ENCODE results near the gene GLI1. TPM values are rescaled to one million over a fixed set of nuclear protein-coding genes. Genes with fewer than 3 reads are reported as not detected.
"Not testable (repeated sequence)": the region's sequence is repeated elsewhere in the genome, so short reads cannot be mapped to it uniquely, and the experiment has no call there.

Gene GLI1
- total and polyA plus RNA-seq, 5 donors, result 0.59 to 3.1 (median 2.2) TPM

- intact Hi-C loops (cut with DNase I), result no loop called here
- H3K9me3 ChIP-seq (ENCODE audit: control insufficient read depth, low read length), result no peaks in the 10 kb centered on the region
- no peaks in the 10 kb centered on the region for H3K27me3 ChIP-seq (ENCODE audit: control insufficient read depth, insufficient read depth)
- no peaks in the 10 kb centered on the region for H3K4me1 ChIP-seq (ENCODE audit: control insufficient read depth, insufficient read depth, low read length)
- no peak for ATAC-seq
- no peak overlapping the region for H3K27ac ChIP-seq (ENCODE audit: low read length)
- no peak overlapping the region for H3K4me3 ChIP-seq (ENCODE audit: low read length)
- DNase-seq, result no peak
- WGBS, result 94% methylated on average over 1 of the region's 1 CpG
Measured at GRCh38 chr12:57441846-57442427, 17.6 kb upstream of the GLI1 start.

DNA sequence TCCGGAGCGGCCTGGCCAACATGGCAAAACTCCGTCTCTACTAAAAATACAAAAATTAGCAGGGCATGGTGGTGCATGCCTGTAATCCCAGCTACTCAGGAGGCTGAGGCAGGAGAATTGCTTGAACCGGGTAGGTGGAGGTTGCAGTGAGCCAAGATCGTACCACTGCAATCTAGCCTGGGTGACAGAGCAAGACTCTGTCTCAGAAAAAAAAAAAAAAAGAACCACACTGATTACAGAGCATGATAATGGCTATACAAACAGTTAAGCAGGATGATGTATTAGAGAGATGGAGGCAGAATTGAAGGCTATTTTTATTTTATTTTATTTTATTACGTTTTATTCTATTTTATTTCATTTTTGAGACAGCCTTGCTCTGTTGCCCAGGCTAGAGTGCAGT lies 15.2 kb upstream of the GLI1 start:
- intact Hi-C loops (cut with DNase I); H3K9me3 ChIP-seq (ENCODE audit: control insufficient read depth, low read length); H3K27ac ChIP-seq (ENCODE audit: low read length); H3K27me3 ChIP-seq (ENCODE audit: control insufficient read depth, insufficient read depth); DNase-seq; H3K4me3 ChIP-seq (ENCODE audit: low read length); H3K4me1 ChIP-seq (ENCODE audit: control insufficient read depth, insufficient read depth, low read length); ATAC-seq: not testable (repeated sequence)
- WGBS, result 80% methylated on average over 6 of the region's 6 CpGs

DNA sequence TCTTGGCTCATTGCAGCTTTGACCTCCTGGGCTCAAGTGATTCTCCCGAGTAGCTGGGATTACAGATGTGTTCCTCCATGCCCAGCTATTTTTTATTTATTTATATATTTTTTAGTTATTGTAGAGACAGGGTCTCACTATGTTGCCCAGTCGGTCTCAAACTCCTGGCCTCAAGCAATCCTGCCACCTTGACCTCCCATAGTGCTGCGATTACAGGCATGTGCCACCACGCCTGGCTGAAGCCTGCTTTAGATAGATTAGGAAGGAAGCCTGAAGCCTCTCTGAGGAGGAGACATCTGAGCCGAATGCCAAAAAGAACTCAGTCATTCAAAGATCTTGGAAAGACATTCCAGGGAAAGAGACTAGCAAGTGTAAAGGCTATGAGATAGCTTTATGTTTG lies 14.8 kb upstream of the GLI1 start:
- no peak for DNase-seq
- Histone ChIP-seq H3K27me3 (ENCODE audit: control insufficient read depth, insufficient read depth) (no peaks in the 10 kb centered on the region), H3K4me1 (ENCODE audit: control insufficient read depth, insufficient read depth, low read length) (no peaks in the 10 kb centered on the region), H3K4me3 (ENCODE audit: low read length) (no peak overlapping the region), H3K27ac (ENCODE audit: low read length) (no peak overlapping the region), H3K9me3 (ENCODE audit: control insufficient read depth, low read length) (no peaks in the 10 kb centered on the region)
- no peak for ATAC-seq
- intact Hi-C loops (cut with DNase I), result no loop called here
- 63% methylated on average over 5 of the region's 5 CpGs for WGBS

DNA sequence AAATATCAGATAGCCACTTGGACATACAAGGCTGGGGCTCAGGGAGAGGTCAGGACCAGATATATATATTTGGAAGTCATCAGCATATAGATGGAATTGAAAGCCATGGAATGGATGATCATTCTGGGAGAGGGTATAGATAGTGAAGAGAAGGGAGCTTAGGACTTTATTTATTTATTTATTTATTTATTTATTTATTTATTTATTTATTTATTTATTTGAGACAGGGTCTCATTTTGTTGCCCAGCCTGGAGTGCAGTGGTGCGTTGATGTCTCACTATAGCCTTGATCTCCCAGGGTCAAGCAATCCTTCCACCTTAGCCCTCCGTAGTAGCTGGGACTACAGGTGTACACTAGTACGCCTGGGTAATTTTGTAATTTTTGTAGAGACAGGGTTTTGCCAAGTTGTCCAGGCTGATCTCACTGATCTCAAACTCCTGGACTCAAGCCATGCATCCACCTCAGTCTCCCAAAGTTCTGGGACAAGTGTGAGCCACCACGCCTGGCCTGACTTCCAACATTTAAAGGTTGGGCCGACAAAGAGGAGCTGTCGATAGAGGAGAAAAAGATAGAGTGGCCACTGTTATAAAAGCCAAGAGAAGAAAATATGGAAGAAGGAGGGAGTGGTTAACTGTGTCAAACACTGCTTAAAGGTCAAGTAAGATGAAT lies 13.2 kb upstream of the GLI1 start:
- no peak for ATAC-seq
- no peak overlapping the region for H3K4me3 ChIP-seq (ENCODE audit: low read length)
- no peaks in the 10 kb centered on the region for H3K9me3 ChIP-seq (ENCODE audit: control insufficient read depth, low read length)
- H3K27ac ChIP-seq (ENCODE audit: low read length), result no peak overlapping the region
- intact Hi-C loops (cut with DNase I), result no loop called here
- no peak for DNase-seq
- H3K4me1 ChIP-seq (ENCODE audit: control insufficient read depth, insufficient read depth, low read length), result no peaks in the 10 kb centered on the region
- 95% methylated on average over 6 of the region's 6 CpGs for WGBS
- H3K27me3 ChIP-seq (ENCODE audit: control insufficient read depth, insufficient read depth), result no peaks in the 10 kb centered on the region

GRCh38 chr12:57448669-57449068 lies 10.9 kb upstream of the GLI1 start:
- no peak for ATAC-seq
- Histone ChIP-seq H3K27ac (ENCODE audit: low read length) (no peak overlapping the region), H3K4me1 (ENCODE audit: control insufficient read depth, insufficient read depth, low read length) (no peaks in the 10 kb centered on the region), H3K4me3 (ENCODE audit: low read length) (no peak overlapping the region), H3K9me3 (ENCODE audit: control insufficient read depth, low read length) (no peaks in the 10 kb centered on the region), H3K27me3 (ENCODE audit: control insufficient read depth, insufficient read depth) (no peaks in the 10 kb centered on the region)
- 79% methylated on average over 2 of the region's 2 CpGs for WGBS
- intact Hi-C loops (cut with DNase I), result no loop called here
- DNase-seq, result no peak

- WGBS, result 94% methylated on average over 7 of the region's 7 CpGs
Measured at GRCh38 chr12:57449375-57449774, 10.2 kb upstream of the GLI1 start.

GRCh38 chr12:57450057-57450456 lies 9.5 kb upstream of the GLI1 start:
- H3K9me3 ChIP-seq (ENCODE audit: control insufficient read depth, low read length), result no peaks in the 10 kb centered on the region
- ATAC-seq (no peak), DNase-seq (no peak)
- no peak overlapping the region for H3K4me3 ChIP-seq (ENCODE audit: low read length)
- intact Hi-C loops (cut with DNase I), result no loop called here
- H3K4me1 ChIP-seq (ENCODE audit: control insufficient read depth, insufficient read depth, low read length), result no peaks in the 10 kb centered on the region
- no peaks in the 10 kb centered on the region for H3K27me3 ChIP-seq (ENCODE audit: control insufficient read depth, insufficient read depth)
- 79% methylated on average over 3 of the region's 3 CpGs for WGBS
- H3K27ac ChIP-seq (ENCODE audit: low read length), result no peak overlapping the region

More at GRCh38 chr12:57449375-57449774, 10.2 kb upstream of the GLI1 start:
- Histone ChIP-seq H3K27me3 (ENCODE audit: control insufficient read depth, insufficient read depth) (no peaks in the 10 kb centered on the region), H3K4me3 (ENCODE audit: low read length) (no peak overlapping the region), H3K4me1 (ENCODE audit: control insufficient read depth, insufficient read depth, low read length) (no peaks in the 10 kb centered on the region), H3K27ac (ENCODE audit: low read length) (no peak overlapping the region), H3K9me3 (ENCODE audit: control insufficient read depth, low read length) (no peaks in the 10 kb centered on the region)
- intact Hi-C loops (cut with DNase I), result no loop called here
- ATAC-seq, result no peak
- no peak for DNase-seq

DNA sequence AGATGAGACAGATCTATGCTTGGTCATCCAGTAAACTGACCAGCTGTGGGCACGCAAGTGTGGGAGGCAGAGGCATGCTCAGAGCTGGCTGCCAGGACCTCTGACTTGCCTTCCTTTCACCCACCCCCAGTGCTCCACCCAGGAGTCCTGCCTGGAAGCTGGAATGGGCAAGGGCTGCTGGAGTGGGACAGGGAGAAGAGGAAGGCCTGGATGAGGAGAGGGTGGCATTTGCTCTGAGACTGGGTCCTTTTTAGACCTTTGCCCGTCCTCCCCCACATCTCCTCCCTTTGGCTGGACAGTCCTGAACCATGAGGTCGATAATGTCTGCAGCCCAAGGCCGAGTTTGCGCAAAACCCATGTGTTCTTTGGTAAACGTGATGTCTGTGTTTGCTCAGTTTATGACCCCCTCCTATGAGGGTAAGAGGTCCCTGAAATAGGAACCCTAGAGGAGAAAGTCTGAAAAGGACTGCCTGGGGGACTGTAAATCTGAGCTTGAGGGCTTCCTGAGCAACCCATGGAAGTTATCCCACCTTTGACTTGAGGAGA lies 8.3 kb upstream of the GLI1 start:
- H3K27ac ChIP-seq (ENCODE audit: low read length), result no peak overlapping the region
- intact Hi-C loops (cut with DNase I), result no loop called here

GRCh38 chr12:57452181-57452936 lies 7.2 kb upstream of the GLI1 start:
- H3K27ac ChIP-seq (ENCODE audit: low read length), result peak overlapping the region; percentile 79
- H3K4me3 ChIP-seq (ENCODE audit: low read length), result no peak overlapping the region
- peak in 1 of 3 donors; percentile 58 for DNase-seq
- H3K4me1 ChIP-seq (ENCODE audit: control insufficient read depth, insufficient read depth, low read length), result no peaks in the 10 kb centered on the region
- ATAC-seq, result peak; percentile 73 to 84
- no peaks in the 10 kb centered on the region for H3K9me3 ChIP-seq (ENCODE audit: control insufficient read depth, low read length)
- intact Hi-C loops (cut with DNase I), result loop anchor here in 3 of 4 donors (2.0 kb wide), 1 partner anchor 144 kb away; no protein-coding TSS in a partner anchor
- no peaks in the 10 kb centered on the region for H3K27me3 ChIP-seq (ENCODE audit: control insufficient read depth, insufficient read depth)
- WGBS, result 11% methylated on average over 9 of the region's 9 CpGs

More for the DNA sequence above, 8.3 kb upstream of the GLI1 start:
- H3K4me1 ChIP-seq (ENCODE audit: control insufficient read depth, insufficient read depth, low read length), result no peaks in the 10 kb centered on the region
- no peak overlapping the region for H3K4me3 ChIP-seq (ENCODE audit: low read length)
- 74% methylated on average over 6 of the region's 6 CpGs for WGBS
- ATAC-seq (no peak), DNase-seq (no peak)
- no peaks in the 10 kb centered on the region for H3K9me3 ChIP-seq (ENCODE audit: control insufficient read depth, low read length)
- H3K27me3 ChIP-seq (ENCODE audit: control insufficient read depth, insufficient read depth), result no peaks in the 10 kb centered on the region

DNA sequence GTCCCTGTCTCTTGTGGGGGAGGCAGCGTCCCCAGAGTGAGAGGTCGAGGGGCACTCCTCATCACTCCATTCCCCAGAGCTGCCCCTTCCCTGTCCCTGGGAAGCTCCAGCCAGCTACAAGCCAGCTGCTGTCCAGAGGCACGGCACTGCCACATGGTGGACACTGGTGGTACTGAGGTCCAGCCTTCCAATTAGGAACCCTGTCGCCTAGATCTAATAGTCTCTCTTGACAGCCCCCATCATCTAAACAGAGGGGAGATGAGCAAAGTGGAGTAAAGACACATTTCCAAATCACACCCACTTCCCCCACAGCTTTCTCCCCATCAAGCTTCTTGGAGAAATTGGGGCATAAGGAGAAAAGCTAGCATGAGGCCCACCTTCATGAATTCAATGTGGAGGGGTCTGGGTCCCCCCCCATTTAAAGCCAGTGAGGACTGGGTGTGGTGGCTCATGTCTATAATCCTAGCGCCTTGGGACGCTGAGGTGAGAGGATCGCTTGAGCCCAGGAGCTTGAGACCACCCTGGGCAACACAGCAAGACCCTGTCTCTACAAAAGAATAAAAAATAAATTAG lies 6.6 kb upstream of the GLI1 start:
- peak; percentile 82 to 83 for ATAC-seq
- no peaks in the 10 kb centered on the region for H3K27me3 ChIP-seq (ENCODE audit: control insufficient read depth, insufficient read depth)
- no peaks in the 10 kb centered on the region for H3K9me3 ChIP-seq (ENCODE audit: control insufficient read depth, low read length)
- peak overlapping the region; percentile 79 for H3K27ac ChIP-seq (ENCODE audit: low read length)
- no peak overlapping the region for H3K4me3 ChIP-seq (ENCODE audit: low read length)
- peak; percentile 79 to 94 (median 91) for DNase-seq
- 17% methylated on average over 7 of the region's 7 CpGs for WGBS
- intact Hi-C loops (cut with DNase I), result loop anchor here in 3 of 4 donors (2.0 kb wide), 1 partner anchor 144 kb away; no protein-coding TSS in a partner anchor
- H3K4me1 ChIP-seq (ENCODE audit: control insufficient read depth, insufficient read depth, low read length), result no peaks in the 10 kb centered on the region

- H3K4me1 ChIP-seq (ENCODE audit: control insufficient read depth, insufficient read depth, low read length), result no peaks in the 10 kb centered on the region
- H3K27me3 ChIP-seq (ENCODE audit: control insufficient read depth, insufficient read depth), result no peaks in the 10 kb centered on the region
- H3K27ac ChIP-seq (ENCODE audit: low read length), result no peak overlapping the region
- ATAC-seq (no peak), DNase-seq (no peak)
- 94% methylated on average over 2 of the region's 2 CpGs for WGBS
- intact Hi-C loops (cut with DNase I), result no loop called here
- no peak overlapping the region for H3K4me3 ChIP-seq (ENCODE audit: low read length)
- H3K9me3 ChIP-seq (ENCODE audit: control insufficient read depth, low read length), result no peaks in the 10 kb centered on the region
Measured at GRCh38 chr12:57454213-57454565, 5.4 kb upstream of the GLI1 start.
